HEK293 (cell line): Measurements from ENCODE around the gene EFHC1.

Source experiments
- BCL11A ChIP-seq: fragments of 450-650 bp; formaldehyde crosslinking; IDR thresholded peaks from 2 replicates; pipeline ENCODE4 v1.5.1; 2016; ENCODE audit warnings: low read depth, missing biosample characterization, missing genetic modification characterization
- KLF16 ChIP-seq: fragments of 450-650 bp; formaldehyde crosslinking; IDR thresholded peaks from 2 replicates; pipeline ENCODE4 v1.5.1; 2017; ENCODE audit warnings: missing biosample characterization, missing genetic modification characterization
- MZF1 ChIP-seq: fragments of 450-650 bp; formaldehyde crosslinking; IDR thresholded peaks from 2 replicates; pipeline ENCODE4 v1.5.1; 2017; ENCODE audit warnings: missing biosample characterization, missing genetic modification characterization, borderline replicate concordance
- TCF7L2 ChIP-seq: IDR thresholded peaks from 2 replicates; pipeline ENCODE4 v1.6.1; 2011; ENCODE audit warnings: low read depth, mild to moderate bottlenecking, inconsistent platforms, low read length, moderate library complexity, borderline replicate concordance
- TRIM28 ChIP-seq: IDR thresholded peaks from 2 replicates; pipeline ENCODE4 v1.6.1; 2011; ENCODE audit warnings: low read length, control low read depth, borderline replicate concordance
- ZNF266 ChIP-seq: fragments of 450-650 bp; formaldehyde crosslinking; IDR thresholded peaks from 2 replicates; pipeline ENCODE4 v1.5.1; 2016; ENCODE audit warnings: missing biosample characterization, missing genetic modification characterization, low read depth
- ZNF302 ChIP-seq: fragments of 450-650 bp; formaldehyde crosslinking; IDR thresholded peaks from 2 replicates; pipeline ENCODE4 v1.5.1; 2016; ENCODE audit warnings: missing biosample characterization, missing genetic modification characterization, low read depth
- ZNF335 ChIP-seq: fragments of 450-650 bp; formaldehyde crosslinking; conservative IDR thresholded peaks from 2 replicates; pipeline ENCODE4 v1.5.1; 2016; ENCODE audit warnings: missing biosample characterization, missing genetic modification characterization
- ZNF521 ChIP-seq: fragments of 450-650 bp; formaldehyde crosslinking; IDR thresholded peaks from 2 replicates; pipeline ENCODE4 v1.5.1; 2017; ENCODE audit warnings: missing biosample characterization, mild to moderate bottlenecking, missing genetic modification characterization
- ZNF544 ChIP-seq: fragments of 450-650 bp; formaldehyde crosslinking; IDR thresholded peaks from 2 replicates; pipeline ENCODE4 v1.5.0; 2017; ENCODE audit warnings: missing biosample characterization, missing genetic modification characterization
- TF ChIP-seq, protein P1 (sequence below): fragments of 450-650 bp; formaldehyde crosslinking; IDR thresholded peaks from 2 replicates; pipeline ENCODE4 v1.5.1; 2016; ENCODE audit warnings: missing biosample characterization, missing genetic modification characterization
- TF ChIP-seq, protein P2 (sequence below): fragments of 450-650 bp; formaldehyde crosslinking; IDR thresholded peaks from 2 replicates; pipeline ENCODE4 v1.5.1; 2016; ENCODE audit warnings: missing biosample characterization, missing genetic modification characterization, low read depth

DNA sequence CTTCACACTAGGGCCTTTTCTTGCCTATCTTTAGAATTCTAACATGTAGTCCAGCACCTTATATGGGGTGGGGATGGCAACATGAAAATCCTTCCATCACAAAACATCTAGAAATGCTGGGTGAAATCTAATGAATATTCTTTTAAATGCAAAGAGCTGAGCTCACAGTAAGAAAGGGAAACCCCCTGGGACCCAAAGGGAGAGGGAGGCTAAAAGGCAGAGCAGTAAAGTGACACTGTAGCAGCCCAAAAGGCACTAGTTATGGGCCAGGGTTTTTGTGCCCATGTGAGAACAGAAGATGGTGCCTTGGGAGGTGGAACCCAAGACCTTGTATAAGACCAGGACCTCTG is 90.0 kb downstream of the EFHC1 start:
- no peak for TF ChIP-seq BCL11A (tag by site-specific recombination)
- TF ChIP-seq, protein P1, sequence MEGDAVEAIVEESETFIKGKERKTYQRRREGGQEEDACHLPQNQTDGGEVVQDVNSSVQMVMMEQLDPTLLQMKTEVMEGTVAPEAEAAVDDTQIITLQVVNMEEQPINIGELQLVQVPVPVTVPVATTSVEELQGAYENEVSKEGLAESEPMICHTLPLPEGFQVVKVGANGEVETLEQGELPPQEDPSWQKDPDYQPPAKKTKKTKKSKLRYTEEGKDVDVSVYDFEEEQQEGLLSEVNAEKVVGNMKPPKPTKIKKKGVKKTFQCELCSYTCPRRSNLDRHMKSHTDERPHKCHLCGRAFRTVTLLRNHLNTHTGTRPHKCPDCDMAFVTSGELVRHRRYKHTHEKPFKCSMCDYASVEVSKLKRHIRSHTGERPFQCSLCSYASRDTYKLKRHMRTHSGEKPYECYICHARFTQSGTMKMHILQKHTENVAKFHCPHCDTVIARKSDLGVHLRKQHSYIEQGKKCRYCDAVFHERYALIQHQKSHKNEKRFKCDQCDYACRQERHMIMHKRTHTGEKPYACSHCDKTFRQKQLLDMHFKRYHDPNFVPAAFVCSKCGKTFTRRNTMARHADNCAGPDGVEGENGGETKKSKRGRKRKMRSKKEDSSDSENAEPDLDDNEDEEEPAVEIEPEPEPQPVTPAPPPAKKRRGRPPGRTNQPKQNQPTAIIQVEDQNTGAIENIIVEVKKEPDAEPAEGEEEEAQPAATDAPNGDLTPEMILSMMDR: no peak
- no peak for TF ChIP-seq KLF16 (tag by site-specific recombination)
- TF ChIP-seq TRIM28: no peak
- no peak for TF ChIP-seq ZNF266 (tag by site-specific recombination)
- no peak for TF ChIP-seq TCF7L2
- TF ChIP-seq ZNF521 (tag by site-specific recombination): no peak
- no peak for TF ChIP-seq ZNF544 (tag by site-specific recombination)
- no peak for TF ChIP-seq MZF1 (tag by site-specific recombination)
- TF ChIP-seq, protein P2, sequence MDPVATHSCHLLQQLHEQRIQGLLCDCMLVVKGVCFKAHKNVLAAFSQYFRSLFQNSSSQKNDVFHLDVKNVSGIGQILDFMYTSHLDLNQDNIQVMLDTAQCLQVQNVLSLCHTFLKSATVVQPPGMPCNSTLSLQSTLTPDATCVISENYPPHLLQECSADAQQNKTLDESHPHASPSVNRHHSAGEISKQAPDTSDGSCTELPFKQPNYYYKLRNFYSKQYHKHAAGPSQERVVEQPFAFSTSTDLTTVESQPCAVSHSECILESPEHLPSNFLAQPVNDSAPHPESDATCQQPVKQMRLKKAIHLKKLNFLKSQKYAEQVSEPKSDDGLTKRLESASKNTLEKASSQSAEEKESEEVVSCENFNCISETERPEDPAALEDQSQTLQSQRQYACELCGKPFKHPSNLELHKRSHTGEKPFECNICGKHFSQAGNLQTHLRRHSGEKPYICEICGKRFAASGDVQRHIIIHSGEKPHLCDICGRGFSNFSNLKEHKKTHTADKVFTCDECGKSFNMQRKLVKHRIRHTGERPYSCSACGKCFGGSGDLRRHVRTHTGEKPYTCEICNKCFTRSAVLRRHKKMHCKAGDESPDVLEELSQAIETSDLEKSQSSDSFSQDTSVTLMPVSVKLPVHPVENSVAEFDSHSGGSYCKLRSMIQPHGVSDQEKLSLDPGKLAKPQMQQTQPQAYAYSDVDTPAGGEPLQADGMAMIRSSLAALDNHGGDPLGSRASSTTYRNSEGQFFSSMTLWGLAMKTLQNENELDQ: no peak
- TF ChIP-seq ZNF335 (tag by site-specific recombination): no peak
- TF ChIP-seq ZNF302 (tag by site-specific recombination): no peak
